BJ (cell line): ENCODE results near the gene CASKIN2. TPM values are rescaled to one million over a fixed set of nuclear protein-coding genes. Genes with fewer than 3 reads are reported as not detected.

ENCODE experiments used
- CTCF ChIA-PET: fragments of 350-600 bp; formaldehyde crosslinking; extraction: SDS; loops from one replicate; lab custom pipeline; 2021; ENCODE audit warnings: antibody characterized with exemption, inconsistent platforms; lab: Yijun Ruan, JAX
- POLR2A ChIA-PET: fragments of 300-600 bp; sonication (Branson Sonifier 250); formaldehyde crosslinking; extraction: SDS; loops from one replicate; lab custom pipeline; 2021; ENCODE audit warnings: antibody characterized with exemption; lab: Charles Lee
- DNase-seq: peaks from one replicate; pipeline ENCODE4 v3.0.0-alpha.2; 2011; ENCODE audit warnings: low read depth
- H3K27me3 ChIP-seq: 2 replicates; pipeline ENCODE4 v1.6.0; 2011; ENCODE audit warnings: low read length; ENCODE audit not compliant: control insufficient read depth, insufficient read depth
- H3K36me3 ChIP-seq: 2 replicates; pipeline ENCODE4 v1.5.1; 2011; ENCODE audit warnings: low read length; ENCODE audit not compliant: control insufficient read depth, insufficient read depth
- H3K4me3 ChIP-seq: 2 replicates; pipeline ENCODE4 v1.5.1; 2011; ENCODE audit warnings: low read depth, mild to moderate bottlenecking, control low read depth, low read length
- CTCF ChIP-seq: IDR thresholded peaks from 2 replicates; pipeline ENCODE4 v1.5.1; 2011; ENCODE audit warnings: low read depth, mild to moderate bottlenecking, control low read depth, inconsistent platforms, low read length, moderate library complexity; ENCODE audit not compliant: insufficient read depth
- polyA plus RNA-seq: library from polyadenylated mRNA; depleted of rRNA; stranded (reverse); fragments of >200 nt; gene quantifications from 2 replicates; pipeline ENCODE4 v1.2.3, GENCODE V29; 2011

CASKIN2 gene
- polyA plus RNA-seq, 1 experiment: 4.8 TPM

DNA sequence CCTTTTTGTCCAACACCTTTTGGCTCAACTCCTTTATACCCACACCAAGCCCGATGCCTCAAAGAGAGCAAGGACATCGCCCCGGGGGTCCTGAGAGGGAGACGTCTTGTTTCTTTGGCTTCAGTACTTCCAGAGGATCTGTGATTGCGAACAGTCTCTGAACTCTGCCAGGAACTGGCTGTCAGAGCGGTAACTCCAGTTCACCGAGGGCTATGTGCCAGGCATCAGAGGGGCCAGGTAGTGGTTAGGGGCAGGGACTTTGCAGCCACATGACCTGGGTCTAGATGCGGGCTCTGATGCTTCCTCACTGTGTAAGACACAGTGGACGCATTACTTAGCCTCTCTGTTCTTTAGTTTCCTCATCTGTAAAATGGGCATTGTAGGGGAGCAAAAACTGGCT lies 31.8 kb upstream of the CASKIN2 start:
- TF ChIP-seq CTCF: no peak
- Histone ChIP-seq H3K4me3 (no peak overlapping the region), H3K27me3 (no peaks in the 10 kb centered on the region), H3K36me3 (no peaks in the 10 kb centered on the region)
- POLR2A ChIA-PET: no interaction called here
- DNase-seq: no peak
- CTCF ChIA-PET: no interaction called here

GRCh38 chr17:75546181-75546580 lies 30.8 kb upstream of the CASKIN2 start:
- no peak for DNase-seq
- CTCF ChIA-PET: no interaction called here
- no peaks in the 10 kb centered on the region; the same call in 1 of the 2 replicates for H3K27me3 ChIP-seq
- H3K4me3 ChIP-seq: no peak overlapping the region
- no peaks in the 10 kb centered on the region for H3K36me3 ChIP-seq
- TF ChIP-seq CTCF: no peak
- POLR2A ChIA-PET: no interaction called here

GRCh38 chr17:75544250-75544649 lies 28.9 kb upstream of the CASKIN2 start:
- no peak for TF ChIP-seq CTCF
- Histone ChIP-seq H3K4me3 (no peak overlapping the region), H3K27me3 (no peaks in the 10 kb centered on the region; the same call in 1 of the 2 replicates), H3K36me3 (no peaks in the 10 kb centered on the region)
- CTCF ChIA-PET: interaction anchor here (1.2 kb wide), 1 partner anchor 22 kb away, joined by 3 read pairs; no protein-coding TSS in a partner anchor
- DNase-seq: no peak
- POLR2A ChIA-PET: no interaction called here

DNA sequence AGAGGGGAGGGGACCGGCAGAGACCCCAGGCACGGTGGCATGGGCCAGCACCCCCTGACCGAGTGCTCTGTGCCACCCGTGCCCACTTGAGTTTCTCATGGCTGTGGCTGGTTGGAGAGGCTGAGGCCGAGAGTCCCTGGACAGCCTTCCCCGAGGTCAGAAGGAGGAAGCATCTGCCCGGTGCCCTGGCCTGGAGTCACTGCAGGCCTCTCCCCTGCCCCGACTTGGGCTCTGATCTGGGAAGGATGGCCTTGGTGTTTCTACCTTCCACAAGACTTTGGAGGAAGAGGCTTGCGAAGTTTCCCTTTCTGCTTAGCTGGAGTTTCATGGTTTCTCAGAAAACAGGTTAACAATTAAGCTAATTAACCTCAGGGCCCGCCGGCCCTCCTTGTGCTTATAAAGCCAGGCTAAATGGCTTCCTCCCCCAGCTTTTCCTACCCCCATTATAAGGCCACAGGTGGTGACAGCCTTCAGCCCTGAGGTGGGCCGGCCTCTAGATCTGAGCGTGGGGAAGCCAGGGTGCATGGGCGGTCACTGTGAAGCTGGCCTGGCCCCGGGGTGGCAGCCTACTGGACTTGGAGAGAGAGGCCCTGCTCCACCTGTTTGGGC lies 27.5 kb upstream of the CASKIN2 start:
- H3K36me3 ChIP-seq: no peaks in the 10 kb centered on the region
- DNase-seq: no peak
- POLR2A ChIA-PET: no interaction called here
- H3K27me3 ChIP-seq: peaks cover 4% of the 10 kb centered on the region
- no peak for TF ChIP-seq CTCF
- no peak overlapping the region for H3K4me3 ChIP-seq
- CTCF ChIA-PET: interaction anchor here (0.6 to 2.0 kb wide), 3 partner anchors 10 to 24 kb away, joined by 3 to 9 read pairs (median 3); no protein-coding TSS in a partner anchor

DNA sequence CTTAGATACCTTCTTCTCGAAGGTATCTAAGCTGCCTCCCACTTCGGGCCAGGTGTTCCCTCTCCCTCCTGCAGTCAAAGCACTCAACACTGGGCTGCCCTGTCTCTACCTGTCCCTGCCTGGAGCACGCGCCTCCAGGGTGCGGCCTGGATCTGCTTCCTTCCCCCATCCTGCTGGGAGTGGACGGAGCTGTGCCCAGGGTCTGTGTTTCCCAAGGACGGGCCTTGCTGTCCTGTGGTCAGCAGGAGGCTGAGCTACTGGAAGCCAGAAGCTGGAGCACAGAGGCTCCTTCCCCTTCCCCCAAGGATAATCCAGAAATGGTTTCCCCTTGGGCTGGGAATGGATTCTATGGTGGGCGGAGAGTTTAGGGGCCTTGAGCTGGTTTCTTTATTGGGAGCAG lies 26.9 kb upstream of the CASKIN2 start:
- TF ChIP-seq CTCF: no peak
- POLR2A ChIA-PET: no interaction called here
- Histone ChIP-seq H3K36me3 (no peaks in the 10 kb centered on the region), H3K27me3 (peaks cover 6% of the 10 kb centered on the region), H3K4me3 (no peak overlapping the region)
- no peak for DNase-seq
- CTCF ChIA-PET: interaction anchor here (2.0 kb wide), 1 partner anchor 10 kb away, joined by 9 read pairs; no protein-coding TSS in a partner anchor
